Body of pancreas (tissue), 4 donors: ENCODE results near the gene PCBD2.

Source experiments
- POLR2A ChIP-seq, 3 donors: fragments of 450-650 bp; IDR thresholded peaks; one replicate each; pipeline ENCODE4 v1.6.1; 2016; ENCODE audit warnings: antibody characterized with exemption in 3 of 3, mild to moderate bottlenecking in 2 of 3
- TF ChIP-seq, protein P1 (sequence below), 7 experiments: fragments of 450-650 bp in 4 of 7; fragments of 200-600 bp in 3 of 7; sonication (generic) in 3 of 7; IDR thresholded peaks; one replicate each; pipeline ENCODE4 v1.5.1; 2016 to 2019; ENCODE audit warnings: antibody characterized with exemption in 7 of 7

DNA sequence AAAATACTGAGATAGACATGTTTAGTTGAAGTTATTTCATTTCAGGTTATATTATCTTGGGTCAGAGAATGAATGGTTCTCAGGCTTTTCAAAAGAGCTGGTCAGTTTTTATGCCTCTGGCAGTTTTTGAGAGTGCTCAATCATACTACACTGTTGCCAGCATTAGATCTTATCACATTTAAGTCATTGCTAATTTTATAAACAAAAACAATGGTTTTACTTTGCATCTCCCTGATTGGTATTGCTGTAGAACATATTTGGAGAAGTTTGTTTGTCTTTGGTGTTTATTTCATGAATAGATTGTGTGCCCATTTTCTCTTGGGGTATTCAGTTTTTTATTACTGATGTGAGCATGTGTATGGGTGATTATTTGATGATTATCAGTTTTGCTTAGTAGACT is 64.2 kb downstream of the PCBD2 start:
- TF ChIP-seq, protein P1, sequence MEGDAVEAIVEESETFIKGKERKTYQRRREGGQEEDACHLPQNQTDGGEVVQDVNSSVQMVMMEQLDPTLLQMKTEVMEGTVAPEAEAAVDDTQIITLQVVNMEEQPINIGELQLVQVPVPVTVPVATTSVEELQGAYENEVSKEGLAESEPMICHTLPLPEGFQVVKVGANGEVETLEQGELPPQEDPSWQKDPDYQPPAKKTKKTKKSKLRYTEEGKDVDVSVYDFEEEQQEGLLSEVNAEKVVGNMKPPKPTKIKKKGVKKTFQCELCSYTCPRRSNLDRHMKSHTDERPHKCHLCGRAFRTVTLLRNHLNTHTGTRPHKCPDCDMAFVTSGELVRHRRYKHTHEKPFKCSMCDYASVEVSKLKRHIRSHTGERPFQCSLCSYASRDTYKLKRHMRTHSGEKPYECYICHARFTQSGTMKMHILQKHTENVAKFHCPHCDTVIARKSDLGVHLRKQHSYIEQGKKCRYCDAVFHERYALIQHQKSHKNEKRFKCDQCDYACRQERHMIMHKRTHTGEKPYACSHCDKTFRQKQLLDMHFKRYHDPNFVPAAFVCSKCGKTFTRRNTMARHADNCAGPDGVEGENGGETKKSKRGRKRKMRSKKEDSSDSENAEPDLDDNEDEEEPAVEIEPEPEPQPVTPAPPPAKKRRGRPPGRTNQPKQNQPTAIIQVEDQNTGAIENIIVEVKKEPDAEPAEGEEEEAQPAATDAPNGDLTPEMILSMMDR (IDR thresholded peaks at IDR 0.05): no peak
- no peak for TF ChIP-seq POLR2A (IDR thresholded peaks at IDR 0.05)
